ENCODE results near the gene CDKN2D.

GRCh38 chr19:10586396-10586795 is 17.6 kb upstream of the CDKN2D start:
- no peak for TF ChIP-seq CTCF (IDR thresholded peaks at IDR 0.05; ENCODE audit: low read length)
- no peak for TF ChIP-seq EZH2 (IDR thresholded peaks at IDR 0.05; ENCODE audit: borderline replicate concordance, low read length)
